OCI-LY3 (cell line): ENCODE data around the gene CDC25B.

ENCODE experiments used
- H2AFZ ChIP-seq: fragments of 200-600, 300-600 bp; shearing (Covaris generic); 2 replicates; pipeline ENCODE4 v1.6.0; 2014; ENCODE audit warnings: antibody characterized with exemption, low read depth, low read length
- H3K27ac ChIP-seq: fragments of 200-600, 300-600 bp; sonication (generic); 2 replicates; pipeline ENCODE4 v1.5.1; 2014; ENCODE audit warnings: mild to moderate bottlenecking, low read length, moderate library complexity, mixed read lengths
- H3K27me3 ChIP-seq: fragments of 200-600, 300-600 bp; sonication (generic); 2 replicates; pipeline ENCODE4 v1.6.1; 2014; ENCODE audit warnings: low read depth, low read length, mixed read lengths
- H3K36me3 ChIP-seq: fragments of 200-600, 300-600 bp; sonication (generic); replicated peaks from 2 replicates; pipeline ENCODE3; 2014; ENCODE audit warnings: low read depth, low read length, mixed read lengths
- H3K4me1 ChIP-seq: fragments of 300-600, 200-600 bp; sonication (generic); 2 replicates; pipeline ENCODE4 v1.6.1; 2014; ENCODE audit warnings: low read length, mixed read lengths
- H3K4me2 ChIP-seq: fragments of 200-600, 300-600 bp; sonication (generic); 2 replicates; pipeline ENCODE4 v1.6.1; 2014; ENCODE audit warnings: low read length, mixed read lengths
- H3K4me3 ChIP-seq: fragments of 300-600, 200-600 bp; sonication (generic); 2 replicates; pipeline ENCODE4 v1.5.1; 2014; ENCODE audit warnings: antibody characterized with exemption, mild to moderate bottlenecking, low read length, moderate library complexity
- H3K79me2 ChIP-seq: fragments of 300-600, 200-600 bp; shearing (Covaris generic); 2 replicates; pipeline ENCODE4 v1.6.1; 2014; ENCODE audit warnings: mild to moderate bottlenecking, low read length, mixed read lengths
- H3K9ac ChIP-seq: fragments of 300-600, 200-600 bp; shearing (Covaris generic); 2 replicates; pipeline ENCODE4 v1.6.0; 2014; ENCODE audit warnings: mild to moderate bottlenecking, low read length, moderate library complexity
- H3K9me3 ChIP-seq: fragments of 200-600, 300-600 bp; shearing (Covaris generic); 2 replicates; pipeline ENCODE4 v1.6.1; 2014; ENCODE audit warnings: low read length, mixed read lengths; ENCODE audit not compliant: insufficient read depth
- H4K20me1 ChIP-seq: fragments of 200-600, 300-600 bp; sonication (generic); 2 replicates; pipeline ENCODE4 v1.6.1; 2016; ENCODE audit warnings: low read length, mixed read lengths; ENCODE audit not compliant: insufficient read depth
- EZH2phosphoT487 ChIP-seq: fragments of 200-600 bp; shearing (Covaris generic); IDR thresholded peaks from 2 replicates; pipeline ENCODE4 v1.6.1; 2018; ENCODE audit warnings: antibody characterized with exemption, mixed run types, low read depth
- TF ChIP-seq, protein P1 (sequence below): fragments of 200-600, 300-600 bp; sonication (generic); IDR thresholded peaks from 2 replicates; pipeline ENCODE4 v1.5.1; 2014; ENCODE audit warnings: antibody characterized with exemption, low read length, low read depth

The CDC25B gene

GRCh38 chr20:3812259-3812681 lies 16.2 kb downstream of the CDC25B start:
- H3K27ac ChIP-seq: no peak overlapping the region
- H3K9ac ChIP-seq: no peak overlapping the region
- no peak overlapping the region for H3K4me2 ChIP-seq
- peaks cover 9% of the 10 kb centered on the region; the same call in 1 of the 2 replicates for H3K27me3 ChIP-seq
- H3K9me3 ChIP-seq: no peaks in the 10 kb centered on the region
- TF ChIP-seq, protein P1, sequence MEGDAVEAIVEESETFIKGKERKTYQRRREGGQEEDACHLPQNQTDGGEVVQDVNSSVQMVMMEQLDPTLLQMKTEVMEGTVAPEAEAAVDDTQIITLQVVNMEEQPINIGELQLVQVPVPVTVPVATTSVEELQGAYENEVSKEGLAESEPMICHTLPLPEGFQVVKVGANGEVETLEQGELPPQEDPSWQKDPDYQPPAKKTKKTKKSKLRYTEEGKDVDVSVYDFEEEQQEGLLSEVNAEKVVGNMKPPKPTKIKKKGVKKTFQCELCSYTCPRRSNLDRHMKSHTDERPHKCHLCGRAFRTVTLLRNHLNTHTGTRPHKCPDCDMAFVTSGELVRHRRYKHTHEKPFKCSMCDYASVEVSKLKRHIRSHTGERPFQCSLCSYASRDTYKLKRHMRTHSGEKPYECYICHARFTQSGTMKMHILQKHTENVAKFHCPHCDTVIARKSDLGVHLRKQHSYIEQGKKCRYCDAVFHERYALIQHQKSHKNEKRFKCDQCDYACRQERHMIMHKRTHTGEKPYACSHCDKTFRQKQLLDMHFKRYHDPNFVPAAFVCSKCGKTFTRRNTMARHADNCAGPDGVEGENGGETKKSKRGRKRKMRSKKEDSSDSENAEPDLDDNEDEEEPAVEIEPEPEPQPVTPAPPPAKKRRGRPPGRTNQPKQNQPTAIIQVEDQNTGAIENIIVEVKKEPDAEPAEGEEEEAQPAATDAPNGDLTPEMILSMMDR: no peak
- TF ChIP-seq EZH2phosphoT487: no peak
- H3K4me1 ChIP-seq: peaks cover 5% of the 10 kb centered on the region; the same call in 1 of the 2 replicates
- no peak overlapping the region for H2AFZ ChIP-seq
- no peaks in the 10 kb centered on the region for H4K20me1 ChIP-seq
- no peaks in the 10 kb centered on the region for H3K79me2 ChIP-seq
- no peaks in the 10 kb centered on the region for H3K36me3 ChIP-seq
- H3K4me3 ChIP-seq: no peak overlapping the region

- Histone ChIP-seq H3K9ac (no peak overlapping the region), H3K36me3 (no peaks in the 10 kb centered on the region), H3K9me3 (no peaks in the 10 kb centered on the region), H2AFZ (no peak overlapping the region), H3K4me1 (peaks cover 5% of the 10 kb centered on the region; the same call in 1 of the 2 replicates), H4K20me1 (no peaks in the 10 kb centered on the region), H3K4me2 (no peak overlapping the region), H3K4me3 (no peak overlapping the region), H3K27ac (no peak overlapping the region), H3K79me2 (no peaks in the 10 kb centered on the region), H3K27me3 (peaks cover 9% of the 10 kb centered on the region; the same call in 1 of the 2 replicates)
- TF ChIP-seq, protein P1: no peak
- TF ChIP-seq EZH2phosphoT487: no peak
Observed at GRCh38 chr20:3812975-3813847, 17.1 kb downstream of the CDC25B start.

GRCh38 chr20:3813848-3814581 lies 17.9 kb downstream of the CDC25B start:
- Histone ChIP-seq H2AFZ (no peak overlapping the region), H3K36me3 (no peaks in the 10 kb centered on the region), H3K27me3 (peaks cover 9% of the 10 kb centered on the region; the same call in 1 of the 2 replicates), H3K4me2 (no peak overlapping the region), H3K9ac (no peak overlapping the region), H3K4me3 (no peak overlapping the region), H3K4me1 (peaks cover 5% of the 10 kb centered on the region; the same call in 1 of the 2 replicates), H3K79me2 (no peaks in the 10 kb centered on the region), H3K27ac (no peak overlapping the region), H3K9me3 (no peaks in the 10 kb centered on the region), H4K20me1 (no peaks in the 10 kb centered on the region)
- TF ChIP-seq EZH2phosphoT487: no peak
- TF ChIP-seq, protein P1: no peak

DNA sequence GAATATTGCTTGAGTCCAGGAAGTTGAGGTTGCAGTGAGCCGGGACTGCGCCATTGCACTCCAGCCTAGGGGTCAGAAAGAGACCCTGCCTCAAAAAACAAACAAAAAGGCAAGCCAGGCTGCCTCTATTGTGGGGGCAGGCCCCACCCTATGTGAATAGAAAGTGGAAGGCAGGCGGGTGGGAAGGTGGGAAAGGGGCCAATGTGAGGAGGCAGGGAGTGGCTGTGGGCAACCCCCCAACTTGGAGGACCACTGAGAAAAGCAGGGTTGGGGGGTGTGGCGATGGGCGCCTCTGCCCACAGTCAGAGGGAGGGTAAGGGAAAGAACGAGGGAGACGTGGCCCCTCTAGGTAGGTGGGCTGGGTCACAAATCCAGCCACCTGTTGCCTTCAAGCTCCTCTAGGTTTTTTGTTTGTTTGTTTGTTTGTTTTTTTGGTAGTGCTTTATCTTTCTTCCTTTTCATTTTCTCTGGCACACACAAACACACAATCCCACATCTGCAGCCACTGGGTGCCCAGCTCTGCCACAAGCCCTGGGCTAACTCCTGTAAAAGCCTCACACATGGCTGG lies 18.9 kb downstream of the CDC25B start:
- no peak for TF ChIP-seq EZH2phosphoT487
- TF ChIP-seq, protein P1: no peak
- H3K4me3 ChIP-seq: no peak overlapping the region
- H2AFZ ChIP-seq: no peak overlapping the region
- peaks cover 10% of the 10 kb centered on the region for H3K4me1 ChIP-seq
- no peak overlapping the region for H3K27ac ChIP-seq
- no peak overlapping the region for H3K9ac ChIP-seq
- no peaks in the 10 kb centered on the region for H3K36me3 ChIP-seq
- peaks cover 9% of the 10 kb centered on the region; the same call in 1 of the 2 replicates for H3K27me3 ChIP-seq
- no peaks in the 10 kb centered on the region for H3K9me3 ChIP-seq
- no peaks in the 10 kb centered on the region for H3K79me2 ChIP-seq
- no peaks in the 10 kb centered on the region for H4K20me1 ChIP-seq
- no peak overlapping the region for H3K4me2 ChIP-seq
